ENCODE data around the gene CDCA8.

GRCh38 chr1:37651803-37652202 lies 40.5 kb upstream of the CDCA8 start:
- TF ChIP-seq CTCF (IDR thresholded peaks at IDR 0.05) (no peak), POLR2A (IDR thresholded peaks at IDR 0.05) (no peak)

All from uterus (tissue), 2 donors.